ENCODE results near the gene OTX2. TPM values are rescaled to one million over a fixed set of nuclear protein-coding genes. Genes with fewer than 3 reads are reported as not detected.

The OTX2 gene
- polyA plus RNA-seq, 1 experiment: not detected

- H3K27ac ChIP-seq (ENCODE audit: low read depth, low read length): no peak overlapping the region
- ChIA-PET POLR2A (no interaction called here), CTCF (no interaction called here)
- H3K9me3 ChIP-seq (ENCODE audit: control insufficient read depth, insufficient read depth, low read length): peaks cover 3% of the 10 kb centered on the region; the same call in 1 of the 2 replicates
- TF ChIP-seq, protein P1, sequence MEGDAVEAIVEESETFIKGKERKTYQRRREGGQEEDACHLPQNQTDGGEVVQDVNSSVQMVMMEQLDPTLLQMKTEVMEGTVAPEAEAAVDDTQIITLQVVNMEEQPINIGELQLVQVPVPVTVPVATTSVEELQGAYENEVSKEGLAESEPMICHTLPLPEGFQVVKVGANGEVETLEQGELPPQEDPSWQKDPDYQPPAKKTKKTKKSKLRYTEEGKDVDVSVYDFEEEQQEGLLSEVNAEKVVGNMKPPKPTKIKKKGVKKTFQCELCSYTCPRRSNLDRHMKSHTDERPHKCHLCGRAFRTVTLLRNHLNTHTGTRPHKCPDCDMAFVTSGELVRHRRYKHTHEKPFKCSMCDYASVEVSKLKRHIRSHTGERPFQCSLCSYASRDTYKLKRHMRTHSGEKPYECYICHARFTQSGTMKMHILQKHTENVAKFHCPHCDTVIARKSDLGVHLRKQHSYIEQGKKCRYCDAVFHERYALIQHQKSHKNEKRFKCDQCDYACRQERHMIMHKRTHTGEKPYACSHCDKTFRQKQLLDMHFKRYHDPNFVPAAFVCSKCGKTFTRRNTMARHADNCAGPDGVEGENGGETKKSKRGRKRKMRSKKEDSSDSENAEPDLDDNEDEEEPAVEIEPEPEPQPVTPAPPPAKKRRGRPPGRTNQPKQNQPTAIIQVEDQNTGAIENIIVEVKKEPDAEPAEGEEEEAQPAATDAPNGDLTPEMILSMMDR (IDR thresholded peaks at IDR 0.05; ENCODE audit: low read depth, low read length): no peak
- H3K27me3 ChIP-seq (ENCODE audit: control insufficient read depth, insufficient read depth, low read length): peaks cover 54% of the 10 kb centered on the region
- H3K4me3 ChIP-seq (ENCODE audit: low read depth, low read length): no peak overlapping the region
- DNase-seq (ENCODE audit: low read depth, low spot score): no peak
Measured at GRCh38 chr14:56815745-56816144, 5.5 kb upstream of the OTX2 start.

GRCh38 chr14:56814969-56815700 is 4.9 kb upstream of the OTX2 start:
- ChIA-PET POLR2A (no interaction called here), CTCF (no interaction called here)
- peaks cover 3% of the 10 kb centered on the region; the same call in 1 of the 2 replicates for H3K9me3 ChIP-seq (ENCODE audit: control insufficient read depth, insufficient read depth, low read length)
- H3K27ac ChIP-seq (ENCODE audit: low read depth, low read length): no peak overlapping the region
- H3K27me3 ChIP-seq (ENCODE audit: control insufficient read depth, insufficient read depth, low read length): peaks cover 60% of the 10 kb centered on the region
- H3K4me3 ChIP-seq (ENCODE audit: low read depth, low read length): no peak overlapping the region
- no peak for DNase-seq (ENCODE audit: low read depth, low spot score)
- TF ChIP-seq, protein P1 (IDR thresholded peaks at IDR 0.05; ENCODE audit: low read depth, low read length): no peak

DNA sequence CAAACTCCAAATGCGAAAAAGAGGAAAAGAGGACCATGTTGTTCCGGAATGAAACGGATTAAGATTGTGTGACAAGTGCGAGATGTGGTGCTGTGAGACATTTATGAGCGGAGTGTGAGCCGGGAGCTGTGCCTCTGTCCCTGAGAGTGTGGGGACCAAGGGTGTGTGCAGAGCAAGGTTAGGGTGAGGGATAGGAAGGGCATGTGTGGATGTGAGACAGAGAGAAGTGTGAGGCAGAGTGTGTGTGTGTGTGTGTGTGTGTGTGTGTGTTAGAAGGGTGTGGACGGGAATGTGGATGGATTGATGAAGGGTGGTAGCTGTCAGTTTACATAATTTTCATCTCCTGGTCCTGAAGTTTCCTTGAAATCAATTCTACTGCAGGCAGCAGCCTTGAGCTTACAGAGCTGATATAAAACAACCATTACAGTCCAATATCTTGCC is 4.3 kb upstream of the OTX2 start:
- DNase-seq (ENCODE audit: low read depth, low spot score): no peak
- TF ChIP-seq, protein P1 (IDR thresholded peaks at IDR 0.05; ENCODE audit: low read depth, low read length): no peak
- Histone ChIP-seq H3K27me3 (ENCODE audit: control insufficient read depth, insufficient read depth, low read length) (peaks cover 66% of the 10 kb centered on the region), H3K9me3 (ENCODE audit: control insufficient read depth, insufficient read depth, low read length) (peaks cover 3% of the 10 kb centered on the region), H3K27ac (ENCODE audit: low read depth, low read length) (no peak overlapping the region), H3K4me3 (ENCODE audit: low read depth, low read length) (no peak overlapping the region)
- ChIA-PET POLR2A (no interaction called here), CTCF (no interaction called here)

- peaks cover 12% of the 10 kb centered on the region for H3K9me3 ChIP-seq (ENCODE audit: control insufficient read depth, insufficient read depth, low read length)
- H3K27me3 ChIP-seq (ENCODE audit: control insufficient read depth, insufficient read depth, low read length): peaks cover 79% of the 10 kb centered on the region
- POLR2A ChIA-PET: no interaction called here
- CTCF ChIA-PET: no interaction called here
- no peak overlapping the region for H3K4me3 ChIP-seq (ENCODE audit: low read depth, low read length)
- no peak overlapping the region for H3K27ac ChIP-seq (ENCODE audit: low read depth, low read length)
- TF ChIP-seq, protein P1 (IDR thresholded peaks at IDR 0.05; ENCODE audit: low read depth, low read length): no peak
- no peak for DNase-seq (ENCODE audit: low read depth, low spot score)
Measured at GRCh38 chr14:56813143-56813551, 2.9 kb upstream of the OTX2 start.

DNA sequence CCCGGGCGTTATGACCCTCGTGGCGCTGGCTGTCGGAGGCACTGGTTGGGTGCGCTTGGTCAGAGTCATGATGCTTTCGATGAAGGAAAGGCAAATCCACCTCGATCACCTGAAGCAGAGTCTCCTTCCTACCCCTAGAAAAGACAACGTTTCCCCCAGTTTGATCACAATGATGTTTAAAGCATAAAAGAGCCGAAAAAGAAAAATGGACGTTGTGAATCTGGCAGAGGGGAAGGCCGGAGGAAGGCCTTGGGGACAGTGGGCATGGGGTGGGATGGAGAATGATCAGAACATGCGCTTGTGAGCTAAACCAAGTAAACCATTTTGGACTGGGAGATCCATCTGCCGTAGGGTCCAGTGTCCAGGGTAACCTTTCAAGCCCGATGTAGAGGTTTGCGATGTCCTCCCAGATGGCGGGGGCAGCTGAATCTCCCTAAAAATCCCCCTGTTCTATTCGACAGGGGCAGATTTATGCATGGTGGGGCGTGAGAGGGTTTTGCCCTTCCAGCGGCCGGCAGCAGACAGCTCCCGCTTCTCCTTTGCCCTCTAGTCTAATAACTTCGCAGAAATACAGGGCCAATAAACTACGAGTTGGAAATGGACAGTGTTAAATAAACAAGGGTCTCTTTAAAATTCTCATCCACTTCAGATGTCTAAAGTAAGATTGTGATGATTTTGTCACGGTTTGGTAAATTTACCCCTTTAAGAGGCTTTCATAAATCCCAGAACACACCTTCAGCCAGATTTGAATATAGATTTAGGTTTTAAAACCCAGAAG is 2.3 kb upstream of the OTX2 start:
- ChIA-PET POLR2A (no interaction called here), CTCF (no interaction called here)
- H3K27ac ChIP-seq (ENCODE audit: low read depth, low read length): no peak overlapping the region
- peaks cover 12% of the 10 kb centered on the region for H3K9me3 ChIP-seq (ENCODE audit: control insufficient read depth, insufficient read depth, low read length)
- no peak overlapping the region for H3K4me3 ChIP-seq (ENCODE audit: low read depth, low read length)
- peaks cover 82% of the 10 kb centered on the region for H3K27me3 ChIP-seq (ENCODE audit: control insufficient read depth, insufficient read depth, low read length)
- DNase-seq (ENCODE audit: low read depth, low spot score): no peak
- TF ChIP-seq, protein P1 (IDR thresholded peaks at IDR 0.05; ENCODE audit: low read depth, low read length): no peak

Measured in AG04450 (cell line).